Esophagus squamous epithelium (tissue), 5 donors: ENCODE measurements around the gene JAZF1. TPM values are rescaled to one million over a fixed set of nuclear protein-coding genes. Genes with fewer than 3 reads are reported as not detected.

Experiments
- DNase-seq: peaks from one replicate; lab custom pipeline; 2025; lab: John Stamatoyannopoulos, UW
- H3K27ac ChIP-seq, 4 donors: fragments of 200-600 bp; sonication (generic); one replicate each; pipeline ENCODE4 v1.5.1; 2016 to 2019; ENCODE audit warnings: mild to moderate bottlenecking in 1 of 4
- H3K27me3 ChIP-seq, 4 donors: fragments of 200-600 bp; sonication (generic); 1 replicate in 3 of 4; 2 replicates in 1 of 4; pipeline versions ENCODE4 v1.5.1 to v1.6.0; 2017 to 2021; ENCODE audit warnings: antibody characterized with exemption in 1 of 4
- H3K36me3 ChIP-seq, 3 donors: fragments of 200-600 bp; sonication (generic); one replicate each; pipeline ENCODE4 v1.5.1; 2016 to 2019
- H3K4me1 ChIP-seq, 3 donors: fragments of 200-600 bp; sonication (generic); one replicate each; pipeline ENCODE4 v1.5.1; 2017 to 2019
- H3K4me3 ChIP-seq, 4 donors: fragments of 200-600 bp; sonication (generic); 1 replicate in 3 of 4; 2 replicates in 1 of 4; pipeline ENCODE4 v1.5.1; 2016 to 2019; ENCODE audit warnings: mild to moderate bottlenecking in 2 of 4, moderate library complexity in 1 of 4
- H3K9me3 ChIP-seq, 3 donors: fragments of 200-600 bp; sonication (generic); one replicate each; pipeline ENCODE4 v1.5.1; 2016 to 2019
- CTCF ChIP-seq, 6 experiments: fragments of 450-650 bp in 4 of 6; fragments of 200-600 bp in 2 of 6; sonication (generic) in 2 of 6; IDR thresholded peaks; one replicate each; pipeline ENCODE4 v1.5.1; 2016 to 2019; ENCODE audit warnings: antibody characterized with exemption in 6 of 6, mild to moderate bottlenecking in 4 of 6, moderate library complexity in 4 of 6
- POLR2A ChIP-seq, 4 donors: fragments of 450-650 bp; IDR thresholded peaks; one replicate each; pipeline ENCODE4 v1.6.1; 2017; ENCODE audit warnings: antibody characterized with exemption in 4 of 4, mild to moderate bottlenecking in 4 of 4, moderate library complexity in 3 of 4
- WGBS, 2 donors: methylation state at CpG; one replicate each; pipeline ENCODE4 v1.1.5; 2018; 5-methylcytosine and 5-hydroxymethylcytosine counted together
- intact Hi-C: fragments of 100-400 bp; cut with DNase I; formaldehyde crosslinking; loops from one replicate; pipeline ENCODE4 v1.15.0; 2022
- total RNA-seq, 4 donors: library from RNA; depleted of rRNA; stranded (reverse); fragments of >200 nt; gene quantifications; one replicate each; pipeline ENCODE4 v1.1.0, GENCODE V29; 2016
- donor health status: DM: yes; HTN: yes; CAD: no.

The JAZF1 gene
- total RNA-seq, 4 donors from 2014 or later: 1.3 to 8.6 (median 2.0) TPM

GRCh38 chr7:27840760-27841364 lies 339.7 kb downstream of the JAZF1 start:
- H3K36me3 ChIP-seq: peaks cover 0 to 8% (median 0%) of the 10 kb centered on the region in 3 donors

GRCh38 chr7:27840313-27840712 lies 340.3 kb downstream of the JAZF1 start:
- Histone ChIP-seq H3K27ac (no peak overlapping the region), H3K36me3 (peaks cover 0 to 8% (median 0%) of the 10 kb centered on the region in 3 donors), H3K4me3 (no peak overlapping the region), H3K27me3 (no peaks in the 10 kb centered on the region), H3K4me1 (no peaks in the 10 kb centered on the region), H3K9me3 (no peaks in the 10 kb centered on the region)
- WGBS, 2 donors: 72 to 85% methylated on average over 3 to 6 of the region's 8 CpGs
- TF ChIP-seq POLR2A (IDR thresholded peaks at IDR 0.05) (no peak), CTCF (IDR thresholded peaks at IDR 0.05) (no peak)
- DNase-seq: no peak
- intact Hi-C loops: no loop called here

More at GRCh38 chr7:27840760-27841364, 339.7 kb downstream of the JAZF1 start:
- H3K27me3 ChIP-seq: no peaks in the 10 kb centered on the region
- no peak for DNase-seq
- H3K27ac ChIP-seq: no peak overlapping the region
- WGBS, 2 donors: 59 to 88% methylated on average over 3 to 8 of the region's 18 CpGs
- intact Hi-C loops: no loop called here
- no peak overlapping the region for H3K4me3 ChIP-seq
- no peaks in the 10 kb centered on the region for H3K4me1 ChIP-seq
- H3K9me3 ChIP-seq: no peaks in the 10 kb centered on the region
- no peak for TF ChIP-seq POLR2A (IDR thresholded peaks at IDR 0.05)
- TF ChIP-seq CTCF (IDR thresholded peaks at IDR 0.05): no peak

- no peaks in the 10 kb centered on the region for H3K4me1 ChIP-seq
- H3K27me3 ChIP-seq: no peaks in the 10 kb centered on the region
- H3K4me3 ChIP-seq: no peak overlapping the region
- WGBS, 2 donors: 86 to 95% methylated on average over 7 to 8 of the region's 10 CpGs
- no peak for DNase-seq
- no peaks in the 10 kb centered on the region for H3K9me3 ChIP-seq
- no peak for TF ChIP-seq POLR2A (IDR thresholded peaks at IDR 0.05)
- no peak for TF ChIP-seq CTCF (IDR thresholded peaks at IDR 0.05)
- H3K27ac ChIP-seq: no peak overlapping the region
- peaks cover 0 to 15% (median 0%) of the 10 kb centered on the region in 3 donors for H3K36me3 ChIP-seq
- intact Hi-C loops: no loop called here
Measured at GRCh38 chr7:27839099-27839498, 341.5 kb downstream of the JAZF1 start.

GRCh38 chr7:27836536-27836935 lies 344.1 kb downstream of the JAZF1 start:
- 96 to 100% methylated on average over 2 of the region's 2 CpGs for WGBS, 2 donors
- Histone ChIP-seq H3K4me3 (no peak overlapping the region), H3K27me3 (no peaks in the 10 kb centered on the region), H3K4me1 (no peaks in the 10 kb centered on the region), H3K9me3 (no peaks in the 10 kb centered on the region), H3K36me3 (peaks cover 0 to 38% (median 0%) of the 10 kb centered on the region in 3 donors), H3K27ac (no peak overlapping the region)
- DNase-seq: no peak
- TF ChIP-seq POLR2A (IDR thresholded peaks at IDR 0.05) (no peak), CTCF (IDR thresholded peaks at IDR 0.05) (no peak)
- intact Hi-C loops: no loop called here

- no peak for DNase-seq
- intact Hi-C loops: no loop called here
- no peak for TF ChIP-seq POLR2A (IDR thresholded peaks at IDR 0.05)
- TF ChIP-seq CTCF (IDR thresholded peaks at IDR 0.05): no peak
- Histone ChIP-seq H3K27ac (no peak overlapping the region), H3K27me3 (no peaks in the 10 kb centered on the region), H3K36me3 (peaks cover 0 to 46% (median 0%) of the 10 kb centered on the region in 3 donors), H3K4me1 (no peaks in the 10 kb centered on the region), H3K4me3 (no peak overlapping the region), H3K9me3 (no peaks in the 10 kb centered on the region)
- WGBS, 2 donors: 81 to 83% methylated on average over 7 of the region's 7 CpGs
Measured at GRCh38 chr7:27835376-27835775, 345.2 kb downstream of the JAZF1 start.
